Measurements from ENCODE around the gene MVP.
"Not testable (repeated sequence)": the region's sequence is repeated elsewhere in the genome, so short reads cannot be mapped to it uniquely, and the experiment has no call there.

The MVP gene

DNA sequence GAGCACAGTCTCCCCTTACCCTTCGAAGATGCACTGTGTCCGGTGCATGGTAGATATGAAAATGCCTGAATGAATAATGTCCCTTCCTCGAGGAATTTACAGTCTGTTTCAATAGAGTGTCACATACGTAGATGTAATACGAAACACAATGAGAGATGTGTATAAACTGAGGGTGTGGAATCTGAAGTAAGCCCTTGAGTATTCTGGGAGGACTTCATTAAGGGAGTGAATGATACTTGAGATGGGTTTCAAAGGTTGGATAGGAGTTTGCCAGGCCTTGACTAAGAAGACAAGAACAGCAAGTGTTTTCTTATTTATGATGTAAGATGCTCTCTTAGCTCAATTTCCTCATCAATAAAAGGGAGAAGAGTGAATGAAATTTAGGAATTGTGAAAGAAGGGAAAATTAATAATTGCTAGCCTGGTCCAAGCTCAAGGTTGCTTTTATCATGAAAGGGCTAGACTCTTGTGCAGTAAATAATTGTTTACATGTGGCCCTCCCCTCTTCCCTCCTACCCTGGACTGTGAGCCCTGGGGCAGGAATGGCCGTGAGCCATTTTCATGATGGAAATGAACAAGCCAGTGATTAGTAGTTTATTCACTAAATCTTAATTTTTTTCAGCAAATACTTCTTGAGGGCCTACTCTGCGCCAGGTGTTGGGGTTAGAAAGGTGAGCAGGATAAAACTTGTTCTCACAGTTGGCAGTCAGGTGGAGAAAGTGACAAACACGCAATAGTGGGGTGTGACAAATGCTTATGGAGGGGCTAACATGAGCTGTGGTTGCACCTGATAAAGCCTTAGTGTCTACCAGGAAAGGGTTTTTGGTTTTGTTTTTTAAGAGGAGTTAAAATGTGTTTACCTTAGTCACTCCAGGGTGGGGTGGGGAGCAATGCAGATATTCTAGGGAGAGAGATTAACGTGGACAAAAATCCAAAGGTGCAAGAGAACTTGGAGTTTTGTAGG, 28.1 kb upstream of the MVP start:
- DNase-seq (ENCODE audit: low read depth) = no peak
- H3K4me3 ChIP-seq (ENCODE audit: low read depth, low read length) = peak overlapping the region; percentile 92
- in situ Hi-C loops (cut with HindIII; ENCODE audit: low sequenced_read_pairs) = no loop called here
- TF ChIP-seq, protein P1, sequence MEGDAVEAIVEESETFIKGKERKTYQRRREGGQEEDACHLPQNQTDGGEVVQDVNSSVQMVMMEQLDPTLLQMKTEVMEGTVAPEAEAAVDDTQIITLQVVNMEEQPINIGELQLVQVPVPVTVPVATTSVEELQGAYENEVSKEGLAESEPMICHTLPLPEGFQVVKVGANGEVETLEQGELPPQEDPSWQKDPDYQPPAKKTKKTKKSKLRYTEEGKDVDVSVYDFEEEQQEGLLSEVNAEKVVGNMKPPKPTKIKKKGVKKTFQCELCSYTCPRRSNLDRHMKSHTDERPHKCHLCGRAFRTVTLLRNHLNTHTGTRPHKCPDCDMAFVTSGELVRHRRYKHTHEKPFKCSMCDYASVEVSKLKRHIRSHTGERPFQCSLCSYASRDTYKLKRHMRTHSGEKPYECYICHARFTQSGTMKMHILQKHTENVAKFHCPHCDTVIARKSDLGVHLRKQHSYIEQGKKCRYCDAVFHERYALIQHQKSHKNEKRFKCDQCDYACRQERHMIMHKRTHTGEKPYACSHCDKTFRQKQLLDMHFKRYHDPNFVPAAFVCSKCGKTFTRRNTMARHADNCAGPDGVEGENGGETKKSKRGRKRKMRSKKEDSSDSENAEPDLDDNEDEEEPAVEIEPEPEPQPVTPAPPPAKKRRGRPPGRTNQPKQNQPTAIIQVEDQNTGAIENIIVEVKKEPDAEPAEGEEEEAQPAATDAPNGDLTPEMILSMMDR (IDR thresholded peaks at IDR 0.05; ENCODE audit: low read depth, low read length, missing control alignments) = no peak

GRCh38 chr16:29793153-29793552, 27.1 kb upstream of the MVP start:
- H3K4me3 ChIP-seq (ENCODE audit: low read depth, low read length); in situ Hi-C loops (cut with HindIII; ENCODE audit: low sequenced_read_pairs); DNase-seq (ENCODE audit: low read depth): not testable (repeated sequence)

DNA sequence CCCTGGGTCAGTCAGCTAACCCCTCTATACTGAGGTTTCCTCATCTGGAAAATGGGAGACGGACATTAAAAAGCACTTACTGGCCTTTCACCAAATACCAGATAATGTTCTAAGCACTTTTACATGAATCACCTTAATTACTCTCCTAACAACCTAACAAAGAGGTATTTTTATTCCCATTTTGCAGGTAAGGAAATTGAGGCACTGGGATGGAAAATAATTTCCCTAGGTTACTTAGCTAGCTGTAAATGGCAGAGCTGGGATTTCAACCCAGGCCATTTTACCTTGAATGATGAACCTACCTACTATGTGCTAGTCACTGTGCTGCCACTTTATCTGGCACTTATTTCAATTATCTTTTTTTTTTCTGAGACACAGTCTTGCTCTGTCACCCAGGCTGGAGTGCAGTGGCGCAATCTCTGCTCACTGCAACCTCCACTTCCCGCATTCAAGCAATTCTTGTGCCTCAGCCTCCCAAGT, 26.0 kb upstream of the MVP start:
- no peak for DNase-seq (ENCODE audit: low read depth)
- no peak overlapping the region for H3K4me3 ChIP-seq (ENCODE audit: low read depth, low read length)
- TF ChIP-seq, protein P1 (IDR thresholded peaks at IDR 0.05; ENCODE audit: low read depth, low read length, missing control alignments) = no peak
- in situ Hi-C loops (cut with HindIII; ENCODE audit: low sequenced_read_pairs) = no loop called here

DNA sequence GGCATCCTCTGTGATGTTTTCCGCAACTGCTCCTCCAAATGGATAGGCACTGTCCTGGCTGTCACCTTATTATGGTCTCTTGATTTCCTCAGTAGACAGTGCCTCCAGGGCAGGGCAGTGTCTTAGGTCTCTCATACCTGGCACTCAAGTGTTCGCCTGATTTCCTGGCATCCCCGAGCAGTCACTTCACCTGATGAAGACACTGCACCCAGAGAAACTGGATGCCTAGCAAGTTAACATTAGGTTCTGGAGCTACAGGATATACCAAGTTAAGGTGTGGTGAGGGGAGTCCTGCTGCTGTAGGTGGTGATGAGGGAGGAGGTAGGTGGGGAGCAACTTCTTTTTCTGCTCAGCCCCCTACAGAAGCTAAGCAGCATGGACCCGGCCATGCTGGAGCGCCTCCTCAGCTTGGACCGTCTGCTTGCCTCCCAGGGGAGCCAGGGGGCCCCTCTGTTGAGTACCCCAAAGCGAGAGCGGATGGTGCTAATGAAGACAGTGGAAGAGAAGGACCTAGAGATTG, 17.8 kb upstream of the MVP start:
- DNase-seq (ENCODE audit: low read depth) = no peak
- TF ChIP-seq, protein P1 (IDR thresholded peaks at IDR 0.05; ENCODE audit: low read depth, low read length, missing control alignments) = no peak
- in situ Hi-C loops (cut with HindIII; ENCODE audit: low sequenced_read_pairs) = loop anchor here (5.0 kb wide), 1 partner anchor 105 kb away; no protein-coding TSS in a partner anchor
- H3K4me3 ChIP-seq (ENCODE audit: low read depth, low read length) = no peak overlapping the region

DNA sequence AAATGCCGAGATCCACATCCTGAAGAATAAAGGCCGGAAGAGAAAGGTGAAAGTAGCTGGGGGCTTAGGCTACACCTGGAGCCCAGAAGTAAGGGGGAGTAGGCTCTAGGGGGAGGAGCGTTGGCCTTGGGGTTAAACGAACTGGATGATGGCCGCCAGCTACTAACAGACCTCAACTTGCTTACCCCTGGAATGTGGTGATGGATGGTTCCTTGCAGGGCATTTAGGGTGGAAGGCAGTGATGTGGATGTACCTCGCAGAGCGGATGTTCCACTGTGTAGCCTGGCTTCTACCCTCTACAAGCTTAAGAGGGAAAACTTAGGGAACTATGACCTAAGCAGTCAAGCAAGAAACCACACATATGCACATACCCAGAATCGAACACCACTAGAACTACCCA, 16.2 kb upstream of the MVP start:
- H3K4me3 ChIP-seq (ENCODE audit: low read depth, low read length) = no peak overlapping the region
- TF ChIP-seq, protein P1 (IDR thresholded peaks at IDR 0.05; ENCODE audit: low read depth, low read length, missing control alignments) = no peak
- in situ Hi-C loops (cut with HindIII; ENCODE audit: low sequenced_read_pairs) = loop anchor here (5.0 kb wide), 1 partner anchor 107 kb away; no protein-coding TSS in a partner anchor
- DNase-seq (ENCODE audit: low read depth) = no peak

DNA sequence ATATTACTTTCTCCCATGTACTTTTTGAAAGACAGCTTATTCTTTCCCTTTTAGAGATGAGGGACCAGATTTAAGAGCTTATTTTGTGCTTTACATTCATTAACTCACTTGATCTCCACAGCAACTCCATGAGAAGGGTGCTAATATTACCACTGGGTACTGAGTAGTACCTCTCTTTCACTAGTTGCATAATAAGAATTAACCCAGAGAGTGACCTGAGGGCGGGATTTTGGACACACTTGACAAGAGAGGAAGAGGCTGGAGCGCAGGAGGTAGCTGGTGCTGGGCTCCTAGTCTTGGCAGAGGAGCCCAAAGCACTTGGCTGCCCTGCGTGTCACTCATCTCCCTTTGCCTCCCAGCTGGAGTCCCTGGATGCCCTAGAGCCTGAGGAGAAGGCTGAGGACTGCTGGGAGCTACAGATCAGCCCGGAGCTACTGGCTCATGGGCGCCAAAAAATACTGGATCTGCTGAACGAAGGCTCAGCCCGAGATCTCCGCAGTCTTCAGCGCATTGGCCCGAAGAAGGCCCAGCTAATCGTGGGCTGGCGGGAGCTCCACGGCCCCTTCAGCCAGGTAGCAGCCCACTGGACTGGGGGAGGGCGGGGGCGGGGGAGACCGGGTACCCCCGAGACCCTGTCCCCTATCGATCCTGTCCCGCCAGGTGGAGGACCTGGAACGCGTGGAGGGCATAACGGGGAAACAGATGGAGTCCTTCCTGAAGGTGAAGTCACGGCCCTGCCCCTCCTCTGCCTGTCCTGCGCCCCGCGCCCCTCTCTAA, 15.6 kb upstream of the MVP start:
- TF ChIP-seq, protein P1 (IDR thresholded peaks at IDR 0.05; ENCODE audit: low read depth, low read length, missing control alignments) = no peak
- DNase-seq (ENCODE audit: low read depth) = no peak
- H3K4me3 ChIP-seq (ENCODE audit: low read depth, low read length) = peak overlapping the region; percentile 82
- in situ Hi-C loops (cut with HindIII; ENCODE audit: low sequenced_read_pairs) = loop anchor here (5.0 kb wide), 1 partner anchor 107 kb away; no protein-coding TSS in a partner anchor
